Lower lobe of right lung (tissue), 2 donors: ENCODE data around the gene DOK3. TPM values are rescaled to one million over a fixed set of nuclear protein-coding genes. Genes with fewer than 3 reads are reported as not detected.

Source experiments
- ATAC-seq, 2 donors: fragments of 200-7000 bp; cut with Tn5 transposase; one replicate each; pipeline ENCODE4 v1.9.1; 2020 to 2022; ENCODE audit warnings: mild to moderate bottlenecking in 2 of 2, moderate library complexity in 2 of 2
- DNase-seq: peaks from one replicate; pipeline ENCODE4 v3.0.0-alpha.2; 2020
- H3K27ac ChIP-seq: fragments of 200-600 bp; one replicate; pipeline ENCODE4 v1.8.0; 2022
- H3K27me3 ChIP-seq: fragments of 200-600 bp; one replicate; pipeline ENCODE4 v1.8.0; 2022; ENCODE audit warnings: low read depth
- H3K36me3 ChIP-seq: fragments of 200-600 bp; one replicate; pipeline ENCODE4 v1.8.0; 2022; ENCODE audit warnings: mild to moderate bottlenecking
- H3K4me1 ChIP-seq: fragments of 200-600 bp; one replicate; pipeline ENCODE4 v1.8.0; 2022
- H3K4me3 ChIP-seq: fragments of 200-600 bp; one replicate; pipeline ENCODE4 v1.8.0; 2022; ENCODE audit warnings: mild to moderate bottlenecking
- H3K9me3 ChIP-seq: fragments of 200-600 bp; one replicate; pipeline ENCODE4 v1.8.0; 2022
- CTCF ChIP-seq: fragments of 200-600 bp; IDR thresholded peaks from one replicate; pipeline ENCODE4 v1.8.0; 2022; ENCODE audit warnings: antibody characterized with exemption, mild to moderate bottlenecking
- intact Hi-C: fragments of 100-400 bp; cut with DNase I; formaldehyde crosslinking; loops from one replicate; pipeline ENCODE4 v1.11.0; 2022
- total RNA-seq: library from RNA; stranded (reverse); fragmentation: NEBNext Ultra II Directional; extraction: Animal tissue kit (Norgen Biotek cat#: 25700); gene quantifications from one replicate; pipeline ENCODE4 v1.2.1, GENCODE V29; 2021
- donor health status: DM: no; HTN: yes; CAD: no; lungs with severe emphysema.

DOK3 gene
- total RNA-seq, 1 donor from 2014 or later: 76.5 TPM

GRCh38 chr5:177494346-177495195 lies 15.1 kb downstream of the DOK3 start:
- intact Hi-C loops: no loop called here
- peak; percentile 75 for DNase-seq
- Histone ChIP-seq H3K4me3 (peak overlapping the region; percentile 71), H3K4me1 (peaks cover 48% of the 10 kb centered on the region), H3K36me3 (peaks cover 25% of the 10 kb centered on the region), H3K27me3 (no peaks in the 10 kb centered on the region), H3K9me3 (no peaks in the 10 kb centered on the region), H3K27ac (peak overlapping the region; percentile 87)
- ATAC-seq: peak; percentile 7 to 10
- peak; percentile 22 for TF ChIP-seq CTCF

GRCh38 chr5:177493795-177494345 lies 15.8 kb downstream of the DOK3 start:
- peak overlapping the region; percentile 87 for H3K27ac ChIP-seq
- TF ChIP-seq CTCF: no peak
- H3K36me3 ChIP-seq: peaks cover 32% of the 10 kb centered on the region
- DNase-seq: no peak
- no peak overlapping the region for H3K4me3 ChIP-seq
- no peaks in the 10 kb centered on the region for H3K27me3 ChIP-seq
- H3K9me3 ChIP-seq: no peaks in the 10 kb centered on the region
- intact Hi-C loops: no loop called here
- no peak for ATAC-seq
- peaks cover 48% of the 10 kb centered on the region for H3K4me1 ChIP-seq

GRCh38 chr5:177492841-177493240 lies 16.8 kb downstream of the DOK3 start:
- no peak for ATAC-seq
- H3K9me3 ChIP-seq: no peaks in the 10 kb centered on the region
- no peak for DNase-seq
- peaks cover 40% of the 10 kb centered on the region for H3K4me1 ChIP-seq
- H3K27me3 ChIP-seq: no peaks in the 10 kb centered on the region
- no peak overlapping the region for H3K4me3 ChIP-seq
- H3K27ac ChIP-seq: no peak overlapping the region
- TF ChIP-seq CTCF: no peak
- intact Hi-C loops: no loop called here
- peaks cover 43% of the 10 kb centered on the region for H3K36me3 ChIP-seq

- H3K36me3 ChIP-seq: peaks cover 49% of the 10 kb centered on the region
- no peak overlapping the region for H3K4me3 ChIP-seq
- intact Hi-C loops: no loop called here
- H3K27me3 ChIP-seq: no peaks in the 10 kb centered on the region
- DNase-seq: no peak
- TF ChIP-seq CTCF: no peak
- H3K27ac ChIP-seq: no peak overlapping the region
- no peaks in the 10 kb centered on the region for H3K9me3 ChIP-seq
- ATAC-seq: no peak
- H3K4me1 ChIP-seq: peaks cover 37% of the 10 kb centered on the region
Observed at GRCh38 chr5:177491983-177492746, 17.5 kb downstream of the DOK3 start.

GRCh38 chr5:177491429-177491945 lies 18.1 kb downstream of the DOK3 start:
- intact Hi-C loops: no loop called here
- peaks cover 34% of the 10 kb centered on the region for H3K4me1 ChIP-seq

More at GRCh38 chr5:177491429-177491945, 18.1 kb downstream of the DOK3 start:
- Histone ChIP-seq H3K27ac (no peak overlapping the region), H3K27me3 (no peaks in the 10 kb centered on the region), H3K36me3 (peaks cover 54% of the 10 kb centered on the region), H3K4me3 (no peak overlapping the region), H3K9me3 (no peaks in the 10 kb centered on the region)
- DNase-seq (no peak), ATAC-seq (peak in 1 of 2 donors; percentile 2)
- TF ChIP-seq CTCF: peak; percentile 54
